HCT116 (cell line): ENCODE data around the gene GALNT14. TPM values are rescaled to one million over a fixed set of nuclear protein-coding genes. Genes with fewer than 3 reads are reported as not detected.

Experiments used
- ATAC-seq: fragments of 200-7000 bp; cut with Tn5 transposase; 2 replicates; pipeline ENCODE4 v1.9.1; 2020; ENCODE audit warnings: mild to moderate bottlenecking, moderate library complexity
- BruUV-seq: library from RNA; stranded (reverse); fragments of 400-500 nt; replicated peaks from 2 replicates; lab custom pipeline; 2021; lab: Mats Ljungman, UMichigan
- CTCF ChIA-PET: fragments of 300-600 bp; sonication (Branson Sonifier 250); formaldehyde crosslinking; loops from one replicate; lab custom pipeline; 2021; ENCODE audit warnings: antibody characterized with exemption; lab: Charles Lee
- POLR2A ChIA-PET: fragments of 300-600, 350-600 bp; sonication (Branson Sonifier 250); formaldehyde crosslinking; loops from one replicate; lab custom pipeline; 2021; ENCODE audit warnings: antibody characterized with exemption; lab: Charles Lee
- RAD21 ChIA-PET, 2 experiments: fragments of 300-600 bp; sonication (Branson Sonifier 250); formaldehyde crosslinking; loops; one replicate each; lab custom pipeline; 2023; ENCODE audit warnings: low total read pairs in 2 of 2; ENCODE audit not compliant: uncharacterized antibody in 2 of 2, unreplicated experiment in 2 of 2, low non-redundant PET in 1 of 2; lab: Charles Lee
- DNase-seq: peaks from one replicate; pipeline ENCODE4 v3.0.0-alpha.2; 2010; ENCODE audit warnings: low read depth, low spot score
- H2AFZ ChIP-seq: fragments of 200-600 bp; shearing (Covaris generic), sonication (generic); 2 replicates; pipeline ENCODE4 v1.6.1; 2017; ENCODE audit warnings: low read depth, mixed run types, mixed read lengths, antibody characterized with exemption, low read length; ENCODE audit not compliant: poor library complexity, severe bottlenecking
- H3K27ac ChIP-seq: 2 replicates; pipeline ENCODE4 v1.5.1; 2012; ENCODE audit warnings: low read depth, low read length
- H3K27me3 ChIP-seq: fragments of 200-600 bp; sonication (generic); 2 replicates; pipeline ENCODE4 v1.6.1; 2016; ENCODE audit warnings: mixed run types, low read length, mixed read lengths; ENCODE audit not compliant: insufficient read depth
- H3K36me3 ChIP-seq, 2 experiments: fragments of 200-500 bp in 1 of 2; fragments of 200-600 bp in 1 of 2; sonication (Bioruptor generic) in 1 of 2; sonication (generic) in 1 of 2; 2 replicates each; pipeline versions ENCODE4 v1.5.1 to v1.6.1; 2014 to 2016; ENCODE audit warnings: low read length in 2 of 2, inconsistent platforms in 1 of 2, mixed read lengths in 1 of 2, mixed run types in 1 of 2; ENCODE audit not compliant: insufficient read depth in 2 of 2, control insufficient read depth in 1 of 2
- H3K4me1 ChIP-seq, 2 experiments: fragments of 200-600 bp in 1 of 2; sonication (generic) in 1 of 2; 2 replicates each; pipeline versions ENCODE4 v1.5.1 to v1.6.1; 2012 to 2017; ENCODE audit warnings: low read length in 2 of 2, inconsistent platforms in 1 of 2, mild to moderate bottlenecking in 1 of 2, mixed read lengths in 1 of 2, mixed run types in 1 of 2, moderate library complexity in 1 of 2; ENCODE audit not compliant: insufficient read depth in 2 of 2, control insufficient read depth in 1 of 2
- H3K4me2 ChIP-seq: fragments of 200-600 bp; sonication (generic); 2 replicates; pipeline ENCODE4 v1.6.1; 2017; ENCODE audit warnings: mixed run types, low read length, mixed read lengths
- H3K4me3 ChIP-seq, 2 experiments: fragments of 200-600 bp in 1 of 2; sonication (generic) in 1 of 2; replicated peaks in 1 of 2; 2 replicates each; pipeline ENCODE4 v1.5.1; 2011 to 2016; ENCODE audit warnings: low read length in 2 of 2, control low read depth in 1 of 2, low read depth in 1 of 2, mild to moderate bottlenecking in 1 of 2, mixed read lengths in 1 of 2, mixed run types in 1 of 2
- H3K79me2 ChIP-seq: fragments of 200-600 bp; sonication (generic); 2 replicates; pipeline ENCODE4 v1.6.1; 2017; ENCODE audit warnings: mild to moderate bottlenecking, mixed run types, low read length, moderate library complexity, mixed read lengths; ENCODE audit not compliant: insufficient read depth
- H3K9ac ChIP-seq: fragments of 200-600 bp; sonication (generic); 2 replicates; pipeline ENCODE4 v1.6.1; 2016; ENCODE audit warnings: low read length, mixed read lengths
- H3K9me2 ChIP-seq: fragments of 200-600 bp; sonication (generic), shearing (Covaris generic); 2 replicates; pipeline ENCODE4 v1.6.1; 2017; ENCODE audit warnings: mixed run types, mild to moderate bottlenecking, moderate library complexity; ENCODE audit not compliant: insufficient read depth
- H3K9me3 ChIP-seq, 2 experiments: fragments of 200-500 bp in 1 of 2; fragments of 200-600 bp in 1 of 2; sonication (Bioruptor generic) in 1 of 2; sonication (generic) in 1 of 2; 2 replicates each; pipeline ENCODE4 v1.6.1; 2014 to 2017; ENCODE audit warnings: low read length in 2 of 2, mixed read lengths in 2 of 2, inconsistent platforms in 1 of 2, low read depth in 1 of 2, mild to moderate bottlenecking in 1 of 2, mixed run types in 1 of 2, moderate library complexity in 1 of 2; ENCODE audit not compliant: control insufficient read depth in 1 of 2, insufficient read depth in 1 of 2
- H4K20me1 ChIP-seq: fragments of 200-600 bp; sonication (generic), shearing (Covaris generic); 2 replicates; pipeline ENCODE4 v1.6.1; 2017; ENCODE audit warnings: mixed run types, mild to moderate bottlenecking, moderate library complexity; ENCODE audit not compliant: insufficient read depth
- CEBPB ChIP-seq: IDR thresholded peaks from 2 replicates; pipeline ENCODE4 v1.6.1; 2012; ENCODE audit warnings: low read depth
- EGR1 ChIP-seq: IDR thresholded peaks from 2 replicates; pipeline ENCODE4 v1.6.1; 2012; ENCODE audit warnings: low read depth
- EZH2 ChIP-seq: fragments of 200-600 bp; sonication (generic); IDR thresholded peaks from 2 replicates; pipeline ENCODE4 v1.6.1; 2017; ENCODE audit warnings: antibody characterized with exemption, mixed run types
- JUND ChIP-seq: IDR thresholded peaks from 2 replicates; pipeline ENCODE4 v1.6.1; 2012
- POLR2AphosphoS5 ChIP-seq: IDR thresholded peaks from 2 replicates; pipeline ENCODE4 v1.6.1; 2011; ENCODE audit warnings: mild to moderate bottlenecking, low read depth, low read length, moderate library complexity
- SP1 ChIP-seq: IDR thresholded peaks from 2 replicates; pipeline ENCODE4 v1.6.1; 2012; ENCODE audit warnings: low read depth
- TCF7L2 ChIP-seq: IDR thresholded peaks from 2 replicates; pipeline ENCODE4 v1.7.0; 2011; ENCODE audit warnings: borderline replicate concordance, inconsistent platforms; ENCODE audit not compliant: insufficient read depth, insufficient read length; ENCODE audit errors: extremely low read depth
- YY1 ChIP-seq: IDR thresholded peaks from 2 replicates; pipeline ENCODE4 v1.6.1; 2011; ENCODE audit warnings: low read length, low read depth, moderate library complexity, mild to moderate bottlenecking; ENCODE audit not compliant: insufficient replicate concordance; ENCODE audit errors: extremely low read depth
- ZFX ChIP-seq: fragments of 450-650 bp; IDR thresholded peaks from 2 replicates; pipeline ENCODE4 v1.6.1; 2017
- intact Hi-C: fragments of 100-400 bp; cut with micrococcal nuclease; formaldehyde crosslinking; loops from 2 replicates; pipeline ENCODE4 v1.10.0; 2022
- total RNA-seq: library from RNA; stranded (reverse); gene quantifications from one replicate; pipeline ENCODE4 v1.2.1, GENCODE V29; 2021; ENCODE audit not compliant: unreplicated experiment
- TF ChIP-seq, protein P1 (sequence below): IDR thresholded peaks from 2 replicates; pipeline ENCODE4 v1.6.1; 2012
- TF ChIP-seq, protein P2 (sequence below): IDR thresholded peaks from 2 replicates; pipeline ENCODE4 v1.6.1; 2012; ENCODE audit warnings: low read depth
- TF ChIP-seq, protein P3 (sequence below): IDR thresholded peaks from 2 replicates; pipeline ENCODE4 v1.6.1; 2012
- TF ChIP-seq, protein P4 (sequence below), 3 experiments: fragments of 200-600 bp in 1 of 3; sonication (generic) in 1 of 3; IDR thresholded peaks in 2 of 3; conservative IDR thresholded peaks in 1 of 3; 2 replicates each; pipeline ENCODE4 v1.5.1; 2012 to 2017; ENCODE audit warnings: low read depth in 2 of 3, low read length in 2 of 3, antibody characterized with exemption in 1 of 3, borderline replicate concordance in 1 of 3, control low read depth in 1 of 3, mild to moderate bottlenecking in 1 of 3, mixed read lengths in 1 of 3, mixed run types in 1 of 3, moderate library complexity in 1 of 3; ENCODE audit not compliant: insufficient read depth in 1 of 3

Gene GALNT14
- total RNA-seq, 1 experiment from 2014 or later, result 11.2 TPM

DNA sequence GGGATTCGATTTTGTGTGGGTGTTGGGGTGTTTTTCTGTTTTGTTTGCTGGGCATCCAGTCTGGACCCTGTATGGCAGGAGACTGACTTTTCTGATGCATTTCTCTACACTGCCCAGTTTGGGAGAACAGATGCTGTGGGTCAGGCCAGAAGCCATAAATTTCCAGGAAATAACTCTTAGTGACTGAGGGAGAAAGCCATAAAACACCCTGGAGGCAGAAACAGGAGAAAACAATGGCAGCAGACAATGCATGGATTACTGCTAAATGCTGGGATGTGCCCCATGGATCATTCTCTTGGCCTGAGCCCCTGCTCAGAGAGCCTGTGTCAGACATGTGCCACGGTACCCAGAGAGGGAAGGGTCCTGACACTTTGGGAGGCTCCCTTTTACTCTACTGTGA, 197.4 kb downstream of the GALNT14 start (continued):
- no peak for TF ChIP-seq YY1
- TF ChIP-seq, protein P1, sequence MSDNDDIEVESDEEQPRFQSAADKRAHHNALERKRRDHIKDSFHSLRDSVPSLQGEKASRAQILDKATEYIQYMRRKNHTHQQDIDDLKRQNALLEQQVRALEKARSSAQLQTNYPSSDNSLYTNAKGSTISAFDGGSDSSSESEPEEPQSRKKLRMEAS, result no peak

DNA sequence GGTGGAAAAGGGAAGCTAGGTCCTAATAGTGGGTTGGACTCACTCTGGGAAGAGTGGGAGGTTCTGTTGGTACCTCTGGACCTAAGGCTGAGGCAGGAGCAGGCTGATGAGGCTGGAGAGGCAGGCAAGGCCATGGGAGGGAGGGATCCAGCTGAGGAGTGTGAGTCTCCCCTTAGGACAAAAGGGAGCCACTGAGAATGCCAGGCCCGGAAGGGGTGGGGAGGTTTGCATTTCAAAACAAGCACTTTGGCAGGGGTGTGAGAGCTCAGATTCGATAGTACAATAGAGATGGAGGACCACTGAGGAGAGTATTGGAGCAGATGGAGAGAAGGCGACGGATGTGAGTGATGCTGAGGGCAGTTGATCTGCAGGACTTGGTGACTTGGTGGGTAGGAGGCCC, 198.9 kb downstream of the GALNT14 start:
- ATAC-seq, result no peak
- Histone ChIP-seq H3K4me1 (no peaks in the 10 kb centered on the region), H3K4me3 (no peak overlapping the region), H4K20me1 (no peaks in the 10 kb centered on the region), H3K9me3 (no peaks in the 10 kb centered on the region), H3K79me2 (no peaks in the 10 kb centered on the region), H3K9ac (no peak overlapping the region), H3K9me2 (no peaks in the 10 kb centered on the region), H3K27me3 (0 out of 2 replicates have a peak, but pooled peaks cover 3% of the 10 kb centered on the region), H3K36me3 (no peaks in the 10 kb centered on the region), H3K27ac (no peak overlapping the region), H2AFZ (no peak overlapping the region), H3K4me2 (no peak overlapping the region)
- RAD21 ChIA-PET, result no interaction called here
- POLR2A ChIA-PET, result no interaction called here
- DNase-seq, result no peak
- intact Hi-C loops, result no loop called here
- CTCF ChIA-PET, result no interaction called here
- BruUV-seq, result no TSS peak
- TF ChIP-seq ZFX, result no peak
- no peak for TF ChIP-seq TCF7L2
- TF ChIP-seq, protein P2, sequence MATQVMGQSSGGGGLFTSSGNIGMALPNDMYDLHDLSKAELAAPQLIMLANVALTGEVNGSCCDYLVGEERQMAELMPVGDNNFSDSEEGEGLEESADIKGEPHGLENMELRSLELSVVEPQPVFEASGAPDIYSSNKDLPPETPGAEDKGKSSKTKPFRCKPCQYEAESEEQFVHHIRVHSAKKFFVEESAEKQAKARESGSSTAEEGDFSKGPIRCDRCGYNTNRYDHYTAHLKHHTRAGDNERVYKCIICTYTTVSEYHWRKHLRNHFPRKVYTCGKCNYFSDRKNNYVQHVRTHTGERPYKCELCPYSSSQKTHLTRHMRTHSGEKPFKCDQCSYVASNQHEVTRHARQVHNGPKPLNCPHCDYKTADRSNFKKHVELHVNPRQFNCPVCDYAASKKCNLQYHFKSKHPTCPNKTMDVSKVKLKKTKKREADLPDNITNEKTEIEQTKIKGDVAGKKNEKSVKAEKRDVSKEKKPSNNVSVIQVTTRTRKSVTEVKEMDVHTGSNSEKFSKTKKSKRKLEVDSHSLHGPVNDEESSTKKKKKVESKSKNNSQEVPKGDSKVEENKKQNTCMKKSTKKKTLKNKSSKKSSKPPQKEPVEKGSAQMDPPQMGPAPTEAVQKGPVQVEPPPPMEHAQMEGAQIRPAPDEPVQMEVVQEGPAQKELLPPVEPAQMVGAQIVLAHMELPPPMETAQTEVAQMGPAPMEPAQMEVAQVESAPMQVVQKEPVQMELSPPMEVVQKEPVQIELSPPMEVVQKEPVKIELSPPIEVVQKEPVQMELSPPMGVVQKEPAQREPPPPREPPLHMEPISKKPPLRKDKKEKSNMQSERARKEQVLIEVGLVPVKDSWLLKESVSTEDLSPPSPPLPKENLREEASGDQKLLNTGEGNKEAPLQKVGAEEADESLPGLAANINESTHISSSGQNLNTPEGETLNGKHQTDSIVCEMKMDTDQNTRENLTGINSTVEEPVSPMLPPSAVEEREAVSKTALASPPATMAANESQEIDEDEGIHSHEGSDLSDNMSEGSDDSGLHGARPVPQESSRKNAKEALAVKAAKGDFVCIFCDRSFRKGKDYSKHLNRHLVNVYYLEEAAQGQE, result no peak
- no peak for TF ChIP-seq YY1
- no peak for TF ChIP-seq POLR2AphosphoS5
- TF ChIP-seq EGR1, result no peak
- TF ChIP-seq SP1, result no peak
- TF ChIP-seq, protein P3, sequence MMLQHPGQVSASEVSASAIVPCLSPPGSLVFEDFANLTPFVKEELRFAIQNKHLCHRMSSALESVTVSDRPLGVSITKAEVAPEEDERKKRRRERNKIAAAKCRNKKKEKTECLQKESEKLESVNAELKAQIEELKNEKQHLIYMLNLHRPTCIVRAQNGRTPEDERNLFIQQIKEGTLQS, result no peak
- TF ChIP-seq, protein P4, sequence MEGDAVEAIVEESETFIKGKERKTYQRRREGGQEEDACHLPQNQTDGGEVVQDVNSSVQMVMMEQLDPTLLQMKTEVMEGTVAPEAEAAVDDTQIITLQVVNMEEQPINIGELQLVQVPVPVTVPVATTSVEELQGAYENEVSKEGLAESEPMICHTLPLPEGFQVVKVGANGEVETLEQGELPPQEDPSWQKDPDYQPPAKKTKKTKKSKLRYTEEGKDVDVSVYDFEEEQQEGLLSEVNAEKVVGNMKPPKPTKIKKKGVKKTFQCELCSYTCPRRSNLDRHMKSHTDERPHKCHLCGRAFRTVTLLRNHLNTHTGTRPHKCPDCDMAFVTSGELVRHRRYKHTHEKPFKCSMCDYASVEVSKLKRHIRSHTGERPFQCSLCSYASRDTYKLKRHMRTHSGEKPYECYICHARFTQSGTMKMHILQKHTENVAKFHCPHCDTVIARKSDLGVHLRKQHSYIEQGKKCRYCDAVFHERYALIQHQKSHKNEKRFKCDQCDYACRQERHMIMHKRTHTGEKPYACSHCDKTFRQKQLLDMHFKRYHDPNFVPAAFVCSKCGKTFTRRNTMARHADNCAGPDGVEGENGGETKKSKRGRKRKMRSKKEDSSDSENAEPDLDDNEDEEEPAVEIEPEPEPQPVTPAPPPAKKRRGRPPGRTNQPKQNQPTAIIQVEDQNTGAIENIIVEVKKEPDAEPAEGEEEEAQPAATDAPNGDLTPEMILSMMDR (IDR thresholded peaks at IDR 0.05 in 2 of 3, conservative IDR thresholded peaks at IDR 0.05 in 1 of 3; ENCODE audit: borderline replicate concordance in 1 of 3, insufficient read depth in 1 of 3, low read depth in 2 of 3, low read length in 2 of 3), result no peak
- TF ChIP-seq EZH2, result no peak
- no peak for TF ChIP-seq CEBPB
- TF ChIP-seq JUND, result no peak
